ENCODE results near the gene GLIPR2.
A peak's percentile ranks its signal among the peaks of the same experiment; 100 is the strongest.

GLIPR2 gene

DNA sequence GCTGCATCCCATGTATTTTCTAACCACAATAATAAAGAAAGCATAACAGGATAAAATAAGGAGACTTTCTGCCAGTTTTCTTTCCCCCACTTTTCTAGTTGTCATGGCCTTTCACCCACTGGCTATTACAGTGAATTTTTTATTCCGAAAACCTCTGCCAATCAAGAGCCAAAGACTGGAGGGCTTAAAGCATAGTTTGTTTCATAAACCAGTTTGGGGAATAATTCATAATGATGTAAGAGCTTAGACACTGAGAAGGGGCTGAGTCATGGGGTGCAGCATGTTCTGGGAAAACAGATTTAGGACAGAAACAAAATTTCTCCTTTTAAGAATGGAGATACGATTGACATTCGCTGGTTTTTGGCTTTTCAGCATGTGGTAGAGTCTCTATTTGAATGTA, 4.4 kb upstream of the GLIPR2 start:
- TF ChIP-seq ZNF391 (tag by site-specific recombination; IDR thresholded peaks at IDR 0.05; ENCODE audit: borderline replicate concordance, low read depth) (no peak), MYNN (tag by site-specific recombination; IDR thresholded peaks at IDR 0.05; ENCODE audit: borderline replicate concordance) (no peak), ZSCAN18 (tag by site-specific recombination; IDR thresholded peaks at IDR 0.05) (no peak)
- ChIA-PET CTCF (interaction anchor here (1.0 to 1.3 kb wide), 4 partner anchors 22 to 34 kb away, joined by 3 to 5 read pairs (median 4); no protein-coding TSS in a partner anchor), POLR2A (no interaction called here)
- no peaks in the 10 kb centered on the region for H3K9me3 ChIP-seq (ENCODE audit: control insufficient read depth, insufficient read depth, low read depth, low read length)
- no peaks in the 10 kb centered on the region for H3K36me3 ChIP-seq (ENCODE audit: control insufficient read depth in 2 of 2, insufficient read depth in 1 of 2, low read length in 2 of 2)
- no peaks in the 10 kb centered on the region for H3K4me1 ChIP-seq (ENCODE audit: control insufficient read depth, insufficient read depth, low read length)
- no peak overlapping the region for H3K27ac ChIP-seq (ENCODE audit: extremely low read depth, low read depth, low read length)
- H3K4me3 ChIP-seq (ENCODE audit: low read depth, low read length) = no peak overlapping the region

DNA sequence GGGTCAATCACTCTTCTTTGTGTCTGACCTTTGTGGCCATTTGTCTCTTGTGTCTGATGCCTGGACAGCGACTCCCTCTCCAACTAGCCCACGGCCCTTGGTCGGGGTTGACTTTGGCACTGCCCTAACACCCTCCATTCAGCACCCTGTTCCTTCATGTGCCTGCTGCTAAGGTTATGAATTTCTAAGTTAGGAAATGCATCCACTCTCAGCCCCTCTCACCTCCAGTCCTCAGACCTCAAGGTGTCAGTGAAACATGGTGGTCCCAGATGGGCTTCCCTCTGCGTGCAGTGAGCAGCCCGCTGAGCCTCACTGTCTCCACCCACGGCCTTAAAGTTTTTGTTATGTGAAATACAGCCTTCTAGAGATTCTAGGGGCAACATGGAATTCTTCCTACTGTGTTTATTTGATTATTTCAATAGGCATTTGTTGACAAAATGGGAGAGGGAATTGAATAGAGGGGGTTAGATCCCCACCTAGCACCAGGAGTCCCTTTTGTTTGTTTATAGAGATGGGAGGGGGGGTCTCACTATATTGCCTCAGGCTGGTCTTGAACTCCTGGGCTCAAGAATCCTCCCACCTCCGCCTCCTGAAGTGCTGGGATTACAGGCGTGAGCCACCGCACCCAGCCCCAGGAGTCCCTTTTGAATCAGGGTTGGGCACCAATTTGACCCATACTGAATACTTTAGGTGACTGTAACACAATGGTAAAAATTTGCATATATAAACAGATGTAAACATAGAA, 1.6 kb upstream of the GLIPR2 start:
- ChIA-PET POLR2A (no interaction called here), CTCF (interaction anchor here (0.6 kb wide), 1 partner anchor 194 kb away, joined by 4 read pairs; no protein-coding TSS in a partner anchor)
- no peak overlapping the region for H3K27ac ChIP-seq (ENCODE audit: extremely low read depth, low read depth, low read length)
- H3K4me1 ChIP-seq (ENCODE audit: control insufficient read depth, insufficient read depth, low read length) = no peaks in the 10 kb centered on the region
- no peaks in the 10 kb centered on the region for H3K36me3 ChIP-seq (ENCODE audit: control insufficient read depth in 2 of 2, insufficient read depth in 1 of 2, low read length in 2 of 2)
- no peaks in the 10 kb centered on the region for H3K9me3 ChIP-seq (ENCODE audit: control insufficient read depth, insufficient read depth, low read depth, low read length)
- no peak overlapping the region for H3K4me3 ChIP-seq (ENCODE audit: low read depth, low read length)
- TF ChIP-seq GLIS2 (tag by site-specific recombination; IDR thresholded peaks at IDR 0.05) (no peak), ZNF76 (tag by site-specific recombination; IDR thresholded peaks at IDR 0.05; ENCODE audit: borderline replicate concordance, low read depth) (no peak), KLF8 (tag by site-specific recombination; IDR thresholded peaks at IDR 0.05) (no peak), ZNF248 (tag by site-specific recombination; IDR thresholded peaks at IDR 0.05) (no peak), ZFHX2 (tag by site-specific recombination; conservative IDR thresholded peaks at IDR 0.05) (no peak), ZNF623 (tag by site-specific recombination; IDR thresholded peaks at IDR 0.05) (no peak), SETDB1 (IDR thresholded peaks at IDR 0.05; ENCODE audit: insufficient read length, low read length) (no peak), ZNF701 (tag by site-specific recombination; IDR thresholded peaks at IDR 0.05) (no peak), ZNF658 (tag by site-specific recombination; IDR thresholded peaks at IDR 0.05) (no peak), ZNF341 (tag by site-specific recombination; IDR thresholded peaks at IDR 0.05; ENCODE audit: low read depth) (no peak), ZNF175 (tag by site-specific recombination; IDR thresholded peaks at IDR 0.05) (no peak), ZNF449 (tag by site-specific recombination; IDR thresholded peaks at IDR 0.05) (0 out of 2 replicates have a peak, but pooled peaks have one; percentile 21)
- TF ChIP-seq, protein P1, sequence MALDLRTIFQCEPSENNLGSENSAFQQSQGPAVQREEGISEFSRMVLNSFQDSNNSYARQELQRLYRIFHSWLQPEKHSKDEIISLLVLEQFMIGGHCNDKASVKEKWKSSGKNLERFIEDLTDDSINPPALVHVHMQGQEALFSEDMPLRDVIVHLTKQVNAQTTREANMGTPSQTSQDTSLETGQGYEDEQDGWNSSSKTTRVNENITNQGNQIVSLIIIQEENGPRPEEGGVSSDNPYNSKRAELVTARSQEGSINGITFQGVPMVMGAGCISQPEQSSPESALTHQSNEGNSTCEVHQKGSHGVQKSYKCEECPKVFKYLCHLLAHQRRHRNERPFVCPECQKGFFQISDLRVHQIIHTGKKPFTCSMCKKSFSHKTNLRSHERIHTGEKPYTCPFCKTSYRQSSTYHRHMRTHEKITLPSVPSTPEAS (tag by site-specific recombination; IDR thresholded peaks at IDR 0.05) = peak; percentile 57; the same call in 1 of the 2 replicates
- TF ChIP-seq, protein P2, sequence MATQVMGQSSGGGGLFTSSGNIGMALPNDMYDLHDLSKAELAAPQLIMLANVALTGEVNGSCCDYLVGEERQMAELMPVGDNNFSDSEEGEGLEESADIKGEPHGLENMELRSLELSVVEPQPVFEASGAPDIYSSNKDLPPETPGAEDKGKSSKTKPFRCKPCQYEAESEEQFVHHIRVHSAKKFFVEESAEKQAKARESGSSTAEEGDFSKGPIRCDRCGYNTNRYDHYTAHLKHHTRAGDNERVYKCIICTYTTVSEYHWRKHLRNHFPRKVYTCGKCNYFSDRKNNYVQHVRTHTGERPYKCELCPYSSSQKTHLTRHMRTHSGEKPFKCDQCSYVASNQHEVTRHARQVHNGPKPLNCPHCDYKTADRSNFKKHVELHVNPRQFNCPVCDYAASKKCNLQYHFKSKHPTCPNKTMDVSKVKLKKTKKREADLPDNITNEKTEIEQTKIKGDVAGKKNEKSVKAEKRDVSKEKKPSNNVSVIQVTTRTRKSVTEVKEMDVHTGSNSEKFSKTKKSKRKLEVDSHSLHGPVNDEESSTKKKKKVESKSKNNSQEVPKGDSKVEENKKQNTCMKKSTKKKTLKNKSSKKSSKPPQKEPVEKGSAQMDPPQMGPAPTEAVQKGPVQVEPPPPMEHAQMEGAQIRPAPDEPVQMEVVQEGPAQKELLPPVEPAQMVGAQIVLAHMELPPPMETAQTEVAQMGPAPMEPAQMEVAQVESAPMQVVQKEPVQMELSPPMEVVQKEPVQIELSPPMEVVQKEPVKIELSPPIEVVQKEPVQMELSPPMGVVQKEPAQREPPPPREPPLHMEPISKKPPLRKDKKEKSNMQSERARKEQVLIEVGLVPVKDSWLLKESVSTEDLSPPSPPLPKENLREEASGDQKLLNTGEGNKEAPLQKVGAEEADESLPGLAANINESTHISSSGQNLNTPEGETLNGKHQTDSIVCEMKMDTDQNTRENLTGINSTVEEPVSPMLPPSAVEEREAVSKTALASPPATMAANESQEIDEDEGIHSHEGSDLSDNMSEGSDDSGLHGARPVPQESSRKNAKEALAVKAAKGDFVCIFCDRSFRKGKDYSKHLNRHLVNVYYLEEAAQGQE (tag by site-specific recombination; IDR thresholded peaks at IDR 0.05) = 0 out of 2 replicates have a peak, but pooled peaks have one; percentile 28
- TF ChIP-seq, protein P3, sequence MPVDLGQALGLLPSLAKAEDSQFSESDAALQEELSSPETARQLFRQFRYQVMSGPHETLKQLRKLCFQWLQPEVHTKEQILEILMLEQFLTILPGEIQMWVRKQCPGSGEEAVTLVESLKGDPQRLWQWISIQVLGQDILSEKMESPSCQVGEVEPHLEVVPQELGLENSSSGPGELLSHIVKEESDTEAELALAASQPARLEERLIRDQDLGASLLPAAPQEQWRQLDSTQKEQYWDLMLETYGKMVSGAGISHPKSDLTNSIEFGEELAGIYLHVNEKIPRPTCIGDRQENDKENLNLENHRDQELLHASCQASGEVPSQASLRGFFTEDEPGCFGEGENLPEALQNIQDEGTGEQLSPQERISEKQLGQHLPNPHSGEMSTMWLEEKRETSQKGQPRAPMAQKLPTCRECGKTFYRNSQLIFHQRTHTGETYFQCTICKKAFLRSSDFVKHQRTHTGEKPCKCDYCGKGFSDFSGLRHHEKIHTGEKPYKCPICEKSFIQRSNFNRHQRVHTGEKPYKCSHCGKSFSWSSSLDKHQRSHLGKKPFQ (tag by site-specific recombination; IDR thresholded peaks at IDR 0.05) = no peak
- TF ChIP-seq, protein P4, sequence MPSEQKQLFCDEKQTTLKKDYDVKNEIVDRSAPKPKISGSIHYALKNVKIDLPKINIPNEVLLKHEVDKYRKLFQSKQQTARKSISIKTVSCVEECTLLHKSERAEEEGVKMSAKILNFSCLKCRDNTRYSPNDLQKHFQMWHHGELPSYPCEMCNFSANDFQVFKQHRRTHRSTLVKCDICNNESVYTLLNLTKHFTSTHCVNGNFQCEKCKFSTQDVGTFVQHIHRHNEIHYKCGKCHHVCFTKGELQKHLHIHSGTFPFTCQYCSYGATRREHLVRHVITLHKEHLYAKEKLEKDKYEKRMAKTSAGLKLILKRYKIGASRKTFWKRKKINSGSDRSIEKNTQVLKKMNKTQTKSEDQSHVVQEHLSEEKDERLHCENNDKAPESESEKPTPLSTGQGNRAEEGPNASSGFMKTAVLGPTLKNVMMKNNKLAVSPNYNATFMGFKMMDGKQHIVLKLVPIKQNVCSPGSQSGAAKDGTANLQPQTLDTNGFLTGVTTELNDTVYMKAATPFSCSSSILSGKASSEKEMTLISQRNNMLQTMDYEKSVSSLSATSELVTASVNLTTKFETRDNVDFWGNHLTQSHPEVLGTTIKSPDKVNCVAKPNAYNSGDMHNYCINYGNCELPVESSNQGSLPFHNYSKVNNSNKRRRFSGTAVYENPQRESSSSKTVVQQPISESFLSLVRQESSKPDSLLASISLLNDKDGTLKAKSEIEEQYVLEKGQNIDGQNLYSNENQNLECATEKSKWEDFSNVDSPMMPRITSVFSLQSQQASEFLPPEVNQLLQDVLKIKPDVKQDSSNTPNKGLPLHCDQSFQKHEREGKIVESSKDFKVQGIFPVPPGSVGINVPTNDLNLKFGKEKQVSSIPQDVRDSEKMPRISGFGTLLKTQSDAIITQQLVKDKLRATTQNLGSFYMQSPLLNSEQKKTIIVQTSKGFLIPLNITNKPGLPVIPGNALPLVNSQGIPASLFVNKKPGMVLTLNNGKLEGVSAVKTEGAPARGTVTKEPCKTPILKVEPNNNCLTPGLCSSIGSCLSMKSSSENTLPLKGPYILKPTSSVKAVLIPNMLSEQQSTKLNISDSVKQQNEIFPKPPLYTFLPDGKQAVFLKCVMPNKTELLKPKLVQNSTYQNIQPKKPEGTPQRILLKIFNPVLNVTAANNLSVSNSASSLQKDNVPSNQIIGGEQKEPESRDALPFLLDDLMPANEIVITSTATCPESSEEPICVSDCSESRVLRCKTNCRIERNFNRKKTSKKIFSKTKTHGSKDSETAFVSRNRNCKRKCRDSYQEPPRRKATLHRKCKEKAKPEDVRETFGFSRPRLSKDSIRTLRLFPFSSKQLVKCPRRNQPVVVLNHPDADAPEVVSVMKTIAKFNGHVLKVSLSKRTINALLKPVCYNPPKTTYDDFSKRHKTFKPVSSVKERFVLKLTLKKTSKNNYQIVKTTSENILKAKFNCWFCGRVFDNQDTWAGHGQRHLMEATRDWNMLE (tag by site-specific recombination; conservative IDR thresholded peaks at IDR 0.05; ENCODE audit: low read depth) = no peak

Data from HEK293 (cell line).